Breast epithelium (tissue), 3 donors: ENCODE results near the gene CELF3.

Experiments
- CTCF ChIP-seq, 3 donors: fragments of 450-650 bp; IDR thresholded peaks; one replicate each; pipeline ENCODE4 v1.5.1; 2016 to 2017; ENCODE audit warnings: antibody characterized with exemption in 3 of 3, mild to moderate bottlenecking in 3 of 3, moderate library complexity in 3 of 3
- POLR2A ChIP-seq: fragments of 450-650 bp; IDR thresholded peaks from one replicate; pipeline ENCODE4 v1.6.1; 2016; ENCODE audit warnings: antibody characterized with exemption, mild to moderate bottlenecking, moderate library complexity
- POLR2AphosphoS5 ChIP-seq, 3 donors: sonication (generic); formaldehyde crosslinking; IDR thresholded peaks; one replicate each; pipeline ENCODE4 v1.6.1; 2017; ENCODE audit warnings: antibody characterized with exemption in 3 of 3

GRCh38 chr1:151681923-151682322, 34.7 kb downstream of the CELF3 start:
- TF ChIP-seq CTCF (IDR thresholded peaks at IDR 0.05) (no peak), POLR2A (no peak), POLR2AphosphoS5 (IDR thresholded peaks at IDR 0.05) (no peak)
